Vagina (tissue), 2 donors: Measurements from ENCODE around the gene NEDD4.

Experiments
- POLR2A ChIP-seq, 2 donors: fragments of 450-650 bp; IDR thresholded peaks; one replicate each; pipeline ENCODE4 v1.6.1; 2017; ENCODE audit warnings: antibody characterized with exemption in 2 of 2, mild to moderate bottlenecking in 2 of 2, moderate library complexity in 2 of 2
- TF ChIP-seq, protein P1 (sequence below), 3 experiments: fragments of 450-650 bp in 2 of 3; fragments of 200-600 bp in 1 of 3; sonication (generic) in 1 of 3; IDR thresholded peaks; one replicate each; pipeline ENCODE4 v1.5.1; 2017 to 2019; ENCODE audit warnings: antibody characterized with exemption in 3 of 3, mild to moderate bottlenecking in 2 of 3, moderate library complexity in 2 of 3

DNA sequence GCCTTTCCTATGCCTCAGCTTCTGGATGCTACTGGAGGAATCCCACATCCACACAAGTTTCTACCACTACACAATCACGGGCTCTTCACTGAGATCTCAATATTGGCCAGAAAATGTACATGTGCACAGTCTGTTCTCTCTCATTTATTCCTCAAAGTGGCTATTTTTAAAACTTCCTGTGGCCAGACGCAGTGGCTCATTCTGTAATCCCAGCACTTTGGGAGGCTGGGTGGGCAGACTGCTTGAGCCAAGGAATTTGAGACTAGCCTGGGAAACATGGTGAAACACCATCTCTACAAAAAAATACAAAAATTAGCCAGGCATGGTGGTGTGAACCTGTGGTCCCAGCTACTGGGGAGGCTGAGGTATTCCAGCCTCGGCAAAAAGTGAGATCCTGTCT lies 159.1 kb downstream of the NEDD4 start:
- TF ChIP-seq, protein P1, sequence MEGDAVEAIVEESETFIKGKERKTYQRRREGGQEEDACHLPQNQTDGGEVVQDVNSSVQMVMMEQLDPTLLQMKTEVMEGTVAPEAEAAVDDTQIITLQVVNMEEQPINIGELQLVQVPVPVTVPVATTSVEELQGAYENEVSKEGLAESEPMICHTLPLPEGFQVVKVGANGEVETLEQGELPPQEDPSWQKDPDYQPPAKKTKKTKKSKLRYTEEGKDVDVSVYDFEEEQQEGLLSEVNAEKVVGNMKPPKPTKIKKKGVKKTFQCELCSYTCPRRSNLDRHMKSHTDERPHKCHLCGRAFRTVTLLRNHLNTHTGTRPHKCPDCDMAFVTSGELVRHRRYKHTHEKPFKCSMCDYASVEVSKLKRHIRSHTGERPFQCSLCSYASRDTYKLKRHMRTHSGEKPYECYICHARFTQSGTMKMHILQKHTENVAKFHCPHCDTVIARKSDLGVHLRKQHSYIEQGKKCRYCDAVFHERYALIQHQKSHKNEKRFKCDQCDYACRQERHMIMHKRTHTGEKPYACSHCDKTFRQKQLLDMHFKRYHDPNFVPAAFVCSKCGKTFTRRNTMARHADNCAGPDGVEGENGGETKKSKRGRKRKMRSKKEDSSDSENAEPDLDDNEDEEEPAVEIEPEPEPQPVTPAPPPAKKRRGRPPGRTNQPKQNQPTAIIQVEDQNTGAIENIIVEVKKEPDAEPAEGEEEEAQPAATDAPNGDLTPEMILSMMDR (IDR thresholded peaks at IDR 0.05) = no peak
- no peak for TF ChIP-seq POLR2A (IDR thresholded peaks at IDR 0.05)
